ENCODE results near the gene PRDX5. TPM values are rescaled to one million over a fixed set of nuclear protein-coding genes. Genes with fewer than 3 reads are reported as not detected.

Gene PRDX5
- total and polyA plus RNA-seq, 9 of the 15 experiments (the other 6 are each of a cell fraction or from before 2014, with no cell fraction given), result 40.8 to 327 (median 204) TPM

GRCh38 chr11:64317325-64317960 lies 478 bp upstream of the PRDX5 start, which contains the start of gene TRMT112 (continued):
- 0 out of 2 replicates have a peak, but pooled peaks have one; percentile 10 for TF ChIP-seq MIER1 (IDR thresholded peaks at IDR 0.05; ENCODE audit: low read depth)
- peak; percentile 35; the same call in 1 of the 2 replicates for TF ChIP-seq NBN (IDR thresholded peaks at IDR 0.05; ENCODE audit: low read depth)
- TF ChIP-seq MAX (CRISPR knock-in tag; IDR thresholded peaks at IDR 0.05), result peak; percentile 78
- TF ChIP-seq, protein P1, sequence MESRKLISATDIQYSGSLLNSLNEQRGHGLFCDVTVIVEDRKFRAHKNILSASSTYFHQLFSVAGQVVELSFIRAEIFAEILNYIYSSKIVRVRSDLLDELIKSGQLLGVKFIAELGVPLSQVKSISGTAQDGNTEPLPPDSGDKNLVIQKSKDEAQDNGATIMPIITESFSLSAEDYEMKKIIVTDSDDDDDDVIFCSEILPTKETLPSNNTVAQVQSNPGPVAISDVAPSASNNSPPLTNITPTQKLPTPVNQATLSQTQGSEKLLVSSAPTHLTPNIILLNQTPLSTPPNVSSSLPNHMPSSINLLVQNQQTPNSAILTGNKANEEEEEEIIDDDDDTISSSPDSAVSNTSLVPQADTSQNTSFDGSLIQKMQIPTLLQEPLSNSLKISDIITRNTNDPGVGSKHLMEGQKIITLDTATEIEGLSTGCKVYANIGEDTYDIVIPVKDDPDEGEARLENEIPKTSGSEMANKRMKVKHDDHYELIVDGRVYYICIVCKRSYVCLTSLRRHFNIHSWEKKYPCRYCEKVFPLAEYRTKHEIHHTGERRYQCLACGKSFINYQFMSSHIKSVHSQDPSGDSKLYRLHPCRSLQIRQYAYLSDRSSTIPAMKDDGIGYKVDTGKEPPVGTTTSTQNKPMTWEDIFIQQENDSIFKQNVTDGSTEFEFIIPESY (CRISPR knock-in tag; IDR thresholded peaks at IDR 0.05), result peak; percentile 50; the same call in 1 of the 2 replicates
- TF ChIP-seq, protein P2, sequence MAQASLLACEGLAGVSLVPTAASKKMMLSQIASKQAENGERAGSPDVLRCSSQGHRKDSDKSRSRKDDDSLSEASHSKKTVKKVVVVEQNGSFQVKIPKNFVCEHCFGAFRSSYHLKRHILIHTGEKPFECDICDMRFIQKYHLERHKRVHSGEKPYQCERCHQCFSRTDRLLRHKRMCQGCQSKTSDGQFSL (CRISPR knock-in tag; IDR thresholded peaks at IDR 0.05), result no peak
- TF ChIP-seq, protein P2 (tag; IDR thresholded peaks at IDR 0.05), result no peak
- TF ChIP-seq ZNF77 (CRISPR knock-in tag; IDR thresholded peaks at IDR 0.05), result 0 out of 2 replicates have a peak, but pooled peaks have one; percentile 54
- peak; percentile 52; the same call in 1 of the 2 replicates for TF ChIP-seq POLR2AphosphoS5 (IDR thresholded peaks at IDR 0.05; ENCODE audit: control insufficient read depth, insufficient read depth, low read depth, low read length)
- no peak for TF ChIP-seq ZNF778 (CRISPR knock-in tag; IDR thresholded peaks at IDR 0.05)
- TF ChIP-seq ETV1 (tag; conservative IDR thresholded peaks at IDR 0.05; ENCODE audit: low read depth), result peak; percentile 95
- peak; percentile 93 for TF ChIP-seq THAP7 (CRISPR knock-in tag; IDR thresholded peaks at IDR 0.05)
- no peak for TF ChIP-seq ILF3 (IDR thresholded peaks at IDR 0.05; ENCODE audit: borderline replicate concordance)
- TF ChIP-seq PRPF4 (IDR thresholded peaks at IDR 0.05; ENCODE audit: insufficient read depth, low read depth, low read length, poor library complexity, severe bottlenecking), result no peak
- TF ChIP-seq PHF8 (IDR thresholded peaks at IDR 0.05; ENCODE audit: borderline replicate concordance, low read length), result peak; percentile 81
- no peak for TF ChIP-seq NR3C1 (CRISPR knock-in tag; IDR thresholded peaks at IDR 0.05)
- peak; percentile 56 for TF ChIP-seq KDM5B (IDR thresholded peaks at IDR 0.05; ENCODE audit: insufficient replicate concordance, low read depth, low read length)
- TF ChIP-seq GABPA (tag; conservative IDR thresholded peaks at IDR 0.05; ENCODE audit: low read depth), result peak; percentile 99
- no peak; the same call in 1 of the 2 replicates for TF ChIP-seq NR2C2 (CRISPR knock-in tag; IDR thresholded peaks at IDR 0.05)
- TF ChIP-seq NR2C2 (tag; IDR thresholded peaks at IDR 0.05), result peak; percentile 88
- TF ChIP-seq ZNF408 (CRISPR knock-in tag; IDR thresholded peaks at IDR 0.05; ENCODE audit: low read depth), result no peak
- TF ChIP-seq ZNF124 (CRISPR knock-in tag; IDR thresholded peaks at IDR 0.05), result no peak
- peak; percentile 86 for TF ChIP-seq MAFG (tag; conservative IDR thresholded peaks at IDR 0.05)
